Sigmoid colon (tissue), 7 donors: ENCODE results near the gene MUC6. TPM values are rescaled to one million over a fixed set of nuclear protein-coding genes. Genes with fewer than 3 reads are reported as not detected.

Experiments
- DNase-seq: peaks from one replicate; pipeline ENCODE4 v3.0.0-alpha.2; 2019
- H3K27ac ChIP-seq, 4 donors: fragments of 200-600 bp; sonication (generic); one replicate each; pipeline ENCODE4 v1.5.1; 2016 to 2019; ENCODE audit warnings: mild to moderate bottlenecking in 1 of 4
- H3K27me3 ChIP-seq, 3 donors: fragments of 200-600 bp; sonication (generic); one replicate each; pipeline ENCODE4 v1.5.1; 2019; ENCODE audit warnings: mild to moderate bottlenecking in 1 of 3
- H3K36me3 ChIP-seq, 4 donors: fragments of 200-600 bp; sonication (generic); one replicate each; pipeline ENCODE4 v1.5.1; 2016 to 2019
- H3K4me1 ChIP-seq, 4 donors: fragments of 200-600 bp; sonication (generic); one replicate each; pipeline ENCODE4 v1.5.1; 2017 to 2019
- H3K4me3 ChIP-seq, 4 donors: fragments of 200-600 bp; sonication (generic); one replicate each; pipeline ENCODE4 v1.5.1; 2017 to 2019; ENCODE audit warnings: mild to moderate bottlenecking in 2 of 4, moderate library complexity in 1 of 4
- H3K9me3 ChIP-seq, 4 donors: fragments of 200-600 bp in 3 of 4; sonication (generic) in 3 of 4; one replicate each; pipeline versions ENCODE4 v1.5.1 to v1.6.1; 2013 to 2019
- EP300 ChIP-seq, 4 donors: sonication (generic); formaldehyde crosslinking; IDR thresholded peaks; one replicate each; pipeline ENCODE4 v1.6.1; 2017; ENCODE audit warnings: antibody characterized with exemption in 4 of 4
- POLR2A ChIP-seq, 2 donors: fragments of 450-650 bp; IDR thresholded peaks; one replicate each; pipeline ENCODE4 v1.6.1; 2016; ENCODE audit warnings: antibody characterized with exemption in 2 of 2, mild to moderate bottlenecking in 2 of 2, moderate library complexity in 2 of 2
- POLR2AphosphoS5 ChIP-seq, 4 donors: sonication (generic); formaldehyde crosslinking; IDR thresholded peaks; one replicate each; pipeline ENCODE4 v1.6.1; 2017; ENCODE audit warnings: antibody characterized with exemption in 4 of 4
- WGBS, 2 donors: extraction: QIAGEN DNeasy Blood & Tissue Kit; methylation state at CpG; one replicate each; pipeline ENCODE4 v1.1.7; 2013; 5-methylcytosine and 5-hydroxymethylcytosine counted together
- intact Hi-C: fragments of 100-400 bp; cut with DNase I; formaldehyde crosslinking; loops from one replicate; pipeline ENCODE4 v1.15.1; 2023
- polyA plus RNA-seq, 3 donors: library from polyadenylated mRNA; stranded (reverse); fragments of 200-250 nt; gene quantifications; one replicate each; pipeline ENCODE4 v1.2.3, GENCODE V29; 2013
- total RNA-seq, 4 donors: library from RNA; depleted of rRNA; stranded (reverse); fragments of >200 nt; gene quantifications; one replicate each; pipeline ENCODE4 v1.1.0, GENCODE V29; 2016
- TF ChIP-seq, protein P1 (sequence below), 4 experiments: fragments of 450-650 bp in 3 of 4; fragments of 200-600 bp in 1 of 4; IDR thresholded peaks; one replicate each; pipeline ENCODE4 v1.5.1; 2016 to 2019; ENCODE audit warnings: antibody characterized with exemption in 4 of 4, mild to moderate bottlenecking in 3 of 4, moderate library complexity in 2 of 4
- donor health status: healthy with polysubstance abuse.
- donor health status: Bipolar disorder and iron deficiency.
- donor health status: healthy.

Gene MUC6
- total and polyA plus RNA-seq, 7 donors, result under 0.01 to 0.04 TPM; not detected in 5

DNA sequence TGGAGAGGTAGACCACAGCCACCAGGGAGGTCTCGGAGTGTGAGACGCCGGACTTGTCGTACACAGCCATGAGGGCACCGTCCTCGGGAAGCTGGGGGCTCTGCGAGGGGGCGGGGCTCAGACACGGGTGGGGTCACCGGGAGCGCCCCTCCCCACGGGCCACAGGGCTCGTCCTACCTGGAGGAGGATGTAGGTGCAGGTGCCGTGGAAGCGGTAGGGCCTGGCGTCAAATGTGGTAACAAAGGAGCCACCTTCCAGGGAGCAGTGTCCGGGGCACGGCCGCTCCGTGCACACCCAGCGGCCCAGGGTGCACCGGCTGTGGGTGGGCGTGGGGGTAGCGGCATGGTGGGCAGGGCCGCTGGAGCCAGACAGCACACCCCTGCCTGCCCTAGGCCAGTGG is 7.5 kb downstream of the MUC6 start:
- TF ChIP-seq, protein P1, sequence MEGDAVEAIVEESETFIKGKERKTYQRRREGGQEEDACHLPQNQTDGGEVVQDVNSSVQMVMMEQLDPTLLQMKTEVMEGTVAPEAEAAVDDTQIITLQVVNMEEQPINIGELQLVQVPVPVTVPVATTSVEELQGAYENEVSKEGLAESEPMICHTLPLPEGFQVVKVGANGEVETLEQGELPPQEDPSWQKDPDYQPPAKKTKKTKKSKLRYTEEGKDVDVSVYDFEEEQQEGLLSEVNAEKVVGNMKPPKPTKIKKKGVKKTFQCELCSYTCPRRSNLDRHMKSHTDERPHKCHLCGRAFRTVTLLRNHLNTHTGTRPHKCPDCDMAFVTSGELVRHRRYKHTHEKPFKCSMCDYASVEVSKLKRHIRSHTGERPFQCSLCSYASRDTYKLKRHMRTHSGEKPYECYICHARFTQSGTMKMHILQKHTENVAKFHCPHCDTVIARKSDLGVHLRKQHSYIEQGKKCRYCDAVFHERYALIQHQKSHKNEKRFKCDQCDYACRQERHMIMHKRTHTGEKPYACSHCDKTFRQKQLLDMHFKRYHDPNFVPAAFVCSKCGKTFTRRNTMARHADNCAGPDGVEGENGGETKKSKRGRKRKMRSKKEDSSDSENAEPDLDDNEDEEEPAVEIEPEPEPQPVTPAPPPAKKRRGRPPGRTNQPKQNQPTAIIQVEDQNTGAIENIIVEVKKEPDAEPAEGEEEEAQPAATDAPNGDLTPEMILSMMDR (IDR thresholded peaks at IDR 0.05), result no peak
- no peak for TF ChIP-seq POLR2A (IDR thresholded peaks at IDR 0.05)
- TF ChIP-seq EP300 (IDR thresholded peaks at IDR 0.05), result no peak
- no peak for TF ChIP-seq POLR2AphosphoS5 (IDR thresholded peaks at IDR 0.05)
- 61 to 81% methylated on average over 25 of the region's 25 CpGs for WGBS, 2 donors

DNA sequence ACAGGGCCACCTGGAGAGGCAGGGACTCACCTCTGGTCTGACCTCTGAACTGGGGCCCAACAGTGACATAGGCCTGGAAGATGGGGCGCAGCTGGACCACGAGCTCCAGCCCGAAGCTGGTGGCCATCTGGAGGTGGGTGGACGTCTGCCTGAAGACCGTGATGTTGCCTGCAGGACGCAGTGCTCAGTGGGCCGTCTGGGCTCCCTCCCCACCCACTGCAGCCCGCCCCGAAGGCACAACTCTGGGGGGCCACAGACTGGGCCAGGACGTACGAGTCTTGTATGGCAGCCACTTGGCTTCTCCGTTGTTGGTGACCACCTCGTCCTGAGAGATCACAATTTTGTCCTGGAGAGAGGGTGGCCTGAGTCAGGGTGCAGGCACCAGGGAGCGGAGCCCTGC is 7.9 kb downstream of the MUC6 start:
- H3K27me3 ChIP-seq, result no peaks in the 10 kb centered on the region
- no peak overlapping the region for H3K4me3 ChIP-seq
- H3K36me3 ChIP-seq, result no peaks in the 10 kb centered on the region
- intact Hi-C loops, result no loop called here
- no peak for DNase-seq
- H3K9me3 ChIP-seq, result no peaks in the 10 kb centered on the region
- no peaks in the 10 kb centered on the region for H3K4me1 ChIP-seq
- no peak overlapping the region for H3K27ac ChIP-seq
- TF ChIP-seq, protein P1 (IDR thresholded peaks at IDR 0.05), result no peak
- WGBS, 2 donors, result 81 to 87% methylated on average over 14 of the region's 14 CpGs

More for the DNA sequence above, 7.5 kb downstream of the MUC6 start:
- Histone ChIP-seq H3K4me1 (no peaks in the 10 kb centered on the region), H3K27ac (no peak overlapping the region), H3K4me3 (no peak overlapping the region), H3K27me3 (no peaks in the 10 kb centered on the region), H3K9me3 (no peaks in the 10 kb centered on the region), H3K36me3 (no peaks in the 10 kb centered on the region)
- intact Hi-C loops, result no loop called here
- no peak for DNase-seq

DNA sequence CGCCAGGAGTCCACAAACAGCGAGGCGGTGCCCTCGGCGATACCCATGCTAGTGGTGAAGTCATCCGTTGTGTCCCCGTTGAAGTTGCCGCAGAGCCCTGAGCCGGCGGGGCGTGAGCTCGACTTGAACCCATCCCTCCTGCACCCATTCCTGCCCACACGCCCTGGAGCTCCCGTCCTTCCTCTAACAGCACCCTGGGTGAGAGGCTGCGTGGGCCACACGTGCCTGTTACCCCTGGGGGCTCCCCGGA is 8.3 kb downstream of the MUC6 start:
- H3K27me3 ChIP-seq, result no peaks in the 10 kb centered on the region

DNA sequence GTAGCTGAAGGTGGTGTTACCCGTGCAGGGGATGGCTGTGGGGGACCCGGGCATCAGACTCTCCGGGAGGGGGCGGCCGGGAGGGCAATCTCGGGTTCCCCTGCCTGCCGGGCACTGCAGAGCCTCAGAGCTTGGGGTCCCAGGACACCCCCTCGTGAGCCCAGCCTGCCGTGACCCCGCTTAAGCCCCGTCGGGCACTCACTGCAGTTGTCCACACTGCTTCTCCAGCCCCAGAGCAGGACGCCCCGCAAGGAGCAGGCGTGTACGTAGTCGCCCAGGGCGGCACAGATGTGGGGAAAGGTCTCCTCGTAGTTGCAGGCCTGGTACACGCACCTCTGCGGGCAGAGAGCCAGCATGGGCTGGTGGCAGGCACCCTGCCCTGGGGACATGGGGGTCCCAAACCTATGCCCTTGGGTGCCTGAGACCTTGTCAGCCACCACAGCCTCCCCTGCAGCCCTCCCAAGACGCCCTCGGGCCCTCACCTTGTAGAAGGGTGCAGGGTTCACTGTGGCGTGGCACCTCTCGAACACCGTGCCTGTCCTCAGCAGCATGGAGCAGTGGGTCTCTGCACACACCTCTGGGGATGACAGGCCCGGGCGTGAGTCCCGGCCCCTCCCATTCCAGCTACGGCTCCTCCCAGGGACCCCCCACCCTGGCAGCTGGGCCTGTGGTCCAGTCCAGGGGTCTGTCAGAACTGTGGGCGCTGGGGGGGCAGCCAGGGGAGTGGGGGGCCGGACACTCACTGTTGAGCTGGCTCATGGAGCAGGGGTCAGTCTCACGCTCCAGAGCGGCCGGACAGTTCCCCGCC is 8.8 kb downstream of the MUC6 start:
- Histone ChIP-seq H3K9me3 (no peaks in the 10 kb centered on the region), H3K27ac (no peak overlapping the region), H3K27me3 (no peaks in the 10 kb centered on the region), H3K4me3 (no peak overlapping the region), H3K4me1 (no peaks in the 10 kb centered on the region), H3K36me3 (no peaks in the 10 kb centered on the region)
- whole genome bisulfite sequencing, 2 donors, result 62 to 84% methylated on average over 36 of the region's 36 CpGs
- TF ChIP-seq POLR2AphosphoS5 (IDR thresholded peaks at IDR 0.05), result no peak
- TF ChIP-seq POLR2A (IDR thresholded peaks at IDR 0.05), result no peak
- TF ChIP-seq, protein P1 (IDR thresholded peaks at IDR 0.05), result no peak
- TF ChIP-seq EP300 (IDR thresholded peaks at IDR 0.05), result no peak
- intact Hi-C loops, result no loop called here
- no peak for DNase-seq

More for the DNA sequence above, 8.3 kb downstream of the MUC6 start:
- Histone ChIP-seq H3K9me3 (no peaks in the 10 kb centered on the region), H3K27ac (no peak overlapping the region), H3K4me3 (no peak overlapping the region), H3K4me1 (no peaks in the 10 kb centered on the region), H3K36me3 (no peaks in the 10 kb centered on the region)
- intact Hi-C loops, result no loop called here
- DNase-seq, result no peak
- 41 to 84% methylated on average over 17 of the region's 17 CpGs for WGBS, 2 donors
- TF ChIP-seq POLR2A (IDR thresholded peaks at IDR 0.05) (no peak), POLR2AphosphoS5 (IDR thresholded peaks at IDR 0.05) (no peak), EP300 (IDR thresholded peaks at IDR 0.05) (no peak)
- TF ChIP-seq, protein P1 (IDR thresholded peaks at IDR 0.05), result no peak
